ENCODE results near the gene EPB41L3.

- no peak for TF ChIP-seq POLR2A (IDR thresholded peaks at IDR 0.05)
- no peak for TF ChIP-seq CTCF (IDR thresholded peaks at IDR 0.05)
Measured at GRCh38 chr18:5444269-5444668, 99.5 kb downstream of the EPB41L3 start.
